Heart left ventricle (tissue), 13 donors: ENCODE measurements around the gene RPP21.

Source experiments
- CTCF ChIP-seq, 12 donors: fragments of 200-600 bp; sonication (generic) in 4 of 12; IDR thresholded peaks; one replicate each; pipeline versions ENCODE4 v1.5.0 to v1.8.0; 2018 to 2022; ENCODE audit warnings: antibody characterized with exemption in 12 of 12, mild to moderate bottlenecking in 5 of 12
- POLR2A ChIP-seq, 2 donors: fragments of 450-650 bp; IDR thresholded peaks; one replicate each; pipeline ENCODE4 v1.6.1; 2017; ENCODE audit warnings: antibody characterized with exemption in 2 of 2, mild to moderate bottlenecking in 2 of 2, moderate library complexity in 2 of 2
- donor health status: ischemic (EF 13 %, LVEDD 7.1; RV severe dilation, severe dysfunction).
- donor health status: DM: no; HTN: yes; CAD: no.
- donor health status: DM: no; HTN: no; CAD: no.
- donor health status: ischemic (EF 25% LVEDD 6.9; RV normal size, moderate dysfunction).
- donor health status: ischemic (EF 25% LVEDD 5.7; RV mildly dilated, moderate dysfunction).
- donor health status: ischemic (EF 35%, LVEDD 5.7; RV mildly dilated, moderate dysfunction).
- donor health status: nonischemic (EF 11% LVEDD 7.7; RV severe dilation, severe dysfunction).
- donor health status: DM: yes; HTN: yes; CAD: no.
- donor health status: PGD.
- donor health status: ischemic (EF 29% LVEDD 5.4; RV normal size, mild dysfunction).
- donor health status: nonischemic (EF 23%, LVEDD 6.1; RV moderate dilation, normal function).

- TF ChIP-seq CTCF (IDR thresholded peaks at IDR 0.05) (no peak), POLR2A (IDR thresholded peaks at IDR 0.05) (no peak)
Measured at GRCh38 chr6:30328397-30328796, 16.6 kb upstream of the RPP21 start.
